HepG2 (cell line): Measurements from ENCODE around the gene NUTF2. TPM values are rescaled to one million over a fixed set of nuclear protein-coding genes. Genes with fewer than 3 reads are reported as not detected.

Experiments
- FOXA3 ChIP-seq: IDR thresholded peaks from 2 replicates; pipeline ENCODE4 v1.6.1; 2016; ENCODE audit warnings: missing genetic modification reagents, missing compliant biosample characterization
- FOXP1 ChIP-seq, 2 experiments: fragments of 450-650 bp in 1 of 2; IDR thresholded peaks; 2 replicates each; pipeline ENCODE4 v1.6.1; 2017 to 2018; ENCODE audit warnings: antibody characterized with exemption in 1 of 2
- GFI1 ChIP-seq: sonication (generic); formaldehyde crosslinking; IDR thresholded peaks from 2 replicates; pipeline ENCODE4 v1.5.0; 2020; ENCODE audit warnings: missing genetic modification reagents, mild to moderate bottlenecking, borderline replicate concordance
- HNF4G ChIP-seq, 2 experiments: sonication (generic) in 1 of 2; formaldehyde crosslinking in 1 of 2; IDR thresholded peaks; 2 replicates each; pipeline versions ENCODE4 v1.4.0 to v1.6.1; 2011 to 2020; ENCODE audit warnings: borderline replicate concordance in 2 of 2, low read depth in 2 of 2, mild to moderate bottlenecking in 2 of 2, low read length in 1 of 2, missing genetic modification reagents in 1 of 2, moderate library complexity in 1 of 2
- MEIS1 ChIP-seq: sonication (generic); formaldehyde crosslinking; IDR thresholded peaks from 2 replicates; pipeline ENCODE4 v1.9.0; 2021; ENCODE audit warnings: mild to moderate bottlenecking, missing genetic modification reagents, moderate library complexity, borderline replicate concordance
- NFKB2 ChIP-seq: sonication (generic); formaldehyde crosslinking; IDR thresholded peaks from 2 replicates; pipeline ENCODE4 v1.4.0; 2020; ENCODE audit warnings: missing genetic modification reagents, borderline replicate concordance
- SAP130 ChIP-seq: IDR thresholded peaks from 2 replicates; pipeline ENCODE4 v1.6.1; 2016; ENCODE audit warnings: low read depth
- SP5 ChIP-seq: IDR thresholded peaks from 2 replicates; pipeline ENCODE4 v1.6.1; 2016; ENCODE audit warnings: low read depth, borderline replicate concordance
- XRCC5 ChIP-seq: fragments of 200-400 bp; formaldehyde crosslinking; optimal IDR thresholded peaks from 2 replicates; pipeline ENCODE3; 2017; ENCODE audit warnings: mild to moderate bottlenecking, low read length
- ZSCAN30 ChIP-seq: sonication (generic); formaldehyde crosslinking; IDR thresholded peaks from 2 replicates; pipeline ENCODE4 v1.5.0; 2020; ENCODE audit warnings: mild to moderate bottlenecking, missing genetic modification reagents
- polyA plus RNA-seq, 8 experiments: library from polyadenylated mRNA; depleted of rRNA in 3 of 8; stranded (reverse) in 7 of 8; unstranded in 1 of 8; fragments of >200 nt; fragmentation: Illumina TruSeq in 4 of 8; extraction: Trizol in 4 of 8; gene quantifications; 2 replicates each; pipeline versions ENCODE4 v1.2.1 to v1.2.3, GENCODE V29; 2011 to 2016; ENCODE audit warnings: low read depth in 4 of 8, missing spikeins in 1 of 8, mixed read lengths in 1 of 8; ENCODE audit not compliant: insufficient read depth in 1 of 8
- total RNA-seq, 5 experiments: library from RNA; depleted of rRNA; stranded (reverse); fragments of >200 nt; fragmentation: Illumina TruSeq; extraction: Trizol; gene quantifications; 2 replicates each; pipeline ENCODE4 v1.2.3, GENCODE V29; 2016; ENCODE audit warnings: low read depth in 1 of 5
- TF ChIP-seq, protein P1 (sequence below): sonication (generic); formaldehyde crosslinking; IDR thresholded peaks from 2 replicates; pipeline ENCODE4 v1.5.0; 2020; ENCODE audit warnings: mild to moderate bottlenecking, missing genetic modification reagents
- TF ChIP-seq, protein P2 (sequence below): sonication (generic); formaldehyde crosslinking; IDR thresholded peaks from 2 replicates; pipeline ENCODE4; 2020; ENCODE audit warnings: missing genetic modification reagents, mild to moderate bottlenecking, borderline replicate concordance

NUTF2 gene
- total and polyA plus RNA-seq, 2 of the 13 experiments (the other 11 are each of a cell fraction or from before 2014, with no cell fraction given) = 168 to 214 TPM

DNA sequence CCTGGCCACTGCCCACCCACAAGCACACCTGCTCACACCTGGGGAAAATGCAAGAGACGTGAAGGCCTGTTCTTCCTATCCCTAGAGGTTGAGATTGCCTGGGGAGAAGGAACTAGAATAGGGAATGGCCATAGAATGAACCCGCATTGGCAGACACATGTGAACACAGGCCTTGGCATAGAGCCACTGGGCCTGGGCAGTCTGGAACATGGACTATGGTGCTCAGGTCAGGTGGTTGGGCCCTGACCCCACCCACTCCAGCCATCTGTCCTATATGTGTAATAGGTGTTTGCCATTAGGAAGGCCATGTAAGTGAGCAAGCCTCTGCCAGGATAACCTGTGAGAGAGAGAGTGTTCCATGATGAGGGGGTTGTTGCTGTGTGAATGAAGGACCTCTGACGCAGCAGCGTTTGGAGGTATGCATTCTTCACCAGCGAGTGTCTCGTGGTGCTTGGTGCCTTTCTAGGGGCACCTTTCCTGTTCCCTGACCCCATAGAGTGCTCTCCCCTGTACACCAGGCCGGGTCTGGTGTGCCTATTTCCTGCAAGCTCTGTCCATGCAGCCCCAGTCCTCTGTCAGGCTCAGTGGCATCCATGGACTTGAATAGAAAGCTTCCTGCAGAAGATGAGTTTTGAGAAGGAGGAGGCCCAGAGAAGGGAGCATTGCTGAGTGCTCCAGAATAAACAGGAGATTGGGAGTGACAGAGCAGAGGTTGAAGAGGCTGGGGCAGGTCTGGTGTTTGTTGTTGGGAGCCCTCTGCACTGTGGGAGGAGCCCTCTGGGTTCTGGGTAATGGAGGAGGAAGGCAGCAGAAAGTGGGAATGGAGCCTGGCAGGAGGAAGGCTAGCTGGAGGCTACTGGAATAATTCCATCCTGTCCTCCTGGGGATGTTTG is 69.3 kb downstream of the NUTF2 start (continued):
- no peak for TF ChIP-seq ZSCAN30 (CRISPR knock-in tag)
- TF ChIP-seq SP5 = peak; percentile 48; the same call in 1 of the 2 replicates
- TF ChIP-seq XRCC5 = peak; percentile 23
- TF ChIP-seq HNF4G (IDR thresholded peaks at IDR 0.05; ENCODE audit: borderline replicate concordance, low read depth, low read length) = 0 out of 2 replicates have a peak, but pooled peaks have one; percentile 11
- TF ChIP-seq HNF4G (CRISPR knock-in tag; IDR thresholded peaks at IDR 0.05; ENCODE audit: borderline replicate concordance, low read depth) = no peak
- TF ChIP-seq NFKB2 (CRISPR knock-in tag) = peak; percentile 54; the same call in 1 of the 2 replicates
- TF ChIP-seq SAP130 (CRISPR knock-in tag) = peak; percentile 29
- TF ChIP-seq, protein P1, sequence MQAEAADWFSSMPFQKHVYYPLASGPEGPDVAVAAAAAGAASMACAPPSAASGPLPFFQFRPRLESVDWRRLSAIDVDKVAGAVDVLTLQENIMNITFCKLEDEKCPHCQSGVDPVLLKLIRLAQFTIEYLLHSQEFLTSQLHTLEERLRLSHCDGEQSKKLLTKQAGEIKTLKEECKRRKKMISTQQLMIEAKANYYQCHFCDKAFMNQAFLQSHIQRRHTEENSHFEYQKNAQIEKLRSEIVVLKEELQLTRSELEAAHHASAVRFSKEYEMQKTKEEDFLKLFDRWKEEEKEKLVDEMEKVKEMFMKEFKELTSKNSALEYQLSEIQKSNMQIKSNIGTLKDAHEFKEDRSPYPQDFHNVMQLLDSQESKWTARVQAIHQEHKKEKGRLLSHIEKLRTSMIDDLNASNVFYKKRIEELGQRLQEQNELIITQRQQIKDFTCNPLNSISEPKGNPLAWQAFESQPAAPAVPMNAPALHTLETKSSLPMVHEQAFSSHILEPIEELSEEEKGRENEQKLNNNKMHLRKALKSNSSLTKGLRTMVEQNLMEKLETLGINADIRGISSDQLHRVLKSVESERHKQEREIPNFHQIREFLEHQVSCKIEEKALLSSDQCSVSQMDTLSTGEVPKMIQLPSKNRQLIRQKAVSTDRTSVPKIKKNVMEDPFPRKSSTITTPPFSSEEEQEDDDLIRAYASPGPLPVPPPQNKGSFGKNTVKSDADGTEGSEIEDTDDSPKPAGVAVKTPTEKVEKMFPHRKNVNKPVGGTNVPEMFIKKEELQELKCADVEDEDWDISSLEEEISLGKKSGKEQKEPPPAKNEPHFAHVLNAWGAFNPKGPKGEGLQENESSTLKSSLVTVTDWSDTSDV = no peak
- TF ChIP-seq MEIS1 = 0 out of 2 replicates have a peak, but pooled peaks have one; percentile 25
- TF ChIP-seq, protein P2, sequence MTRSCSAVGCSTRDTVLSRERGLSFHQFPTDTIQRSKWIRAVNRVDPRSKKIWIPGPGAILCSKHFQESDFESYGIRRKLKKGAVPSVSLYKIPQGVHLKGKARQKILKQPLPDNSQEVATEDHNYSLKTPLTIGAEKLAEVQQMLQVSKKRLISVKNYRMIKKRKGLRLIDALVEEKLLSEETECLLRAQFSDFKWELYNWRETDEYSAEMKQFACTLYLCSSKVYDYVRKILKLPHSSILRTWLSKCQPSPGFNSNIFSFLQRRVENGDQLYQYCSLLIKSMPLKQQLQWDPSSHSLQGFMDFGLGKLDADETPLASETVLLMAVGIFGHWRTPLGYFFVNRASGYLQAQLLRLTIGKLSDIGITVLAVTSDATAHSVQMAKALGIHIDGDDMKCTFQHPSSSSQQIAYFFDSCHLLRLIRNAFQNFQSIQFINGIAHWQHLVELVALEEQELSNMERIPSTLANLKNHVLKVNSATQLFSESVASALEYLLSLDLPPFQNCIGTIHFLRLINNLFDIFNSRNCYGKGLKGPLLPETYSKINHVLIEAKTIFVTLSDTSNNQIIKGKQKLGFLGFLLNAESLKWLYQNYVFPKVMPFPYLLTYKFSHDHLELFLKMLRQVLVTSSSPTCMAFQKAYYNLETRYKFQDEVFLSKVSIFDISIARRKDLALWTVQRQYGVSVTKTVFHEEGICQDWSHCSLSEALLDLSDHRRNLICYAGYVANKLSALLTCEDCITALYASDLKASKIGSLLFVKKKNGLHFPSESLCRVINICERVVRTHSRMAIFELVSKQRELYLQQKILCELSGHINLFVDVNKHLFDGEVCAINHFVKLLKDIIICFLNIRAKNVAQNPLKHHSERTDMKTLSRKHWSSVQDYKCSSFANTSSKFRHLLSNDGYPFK (CRISPR knock-in tag) = peak; percentile 43; the same call in 1 of the 2 replicates
- TF ChIP-seq FOXP1 (IDR thresholded peaks at IDR 0.05) = no peak
- TF ChIP-seq FOXP1 (CRISPR knock-in tag; IDR thresholded peaks at IDR 0.05) = peak; percentile 30; the same call in 1 of the 2 replicates
- TF ChIP-seq GFI1 (CRISPR knock-in tag) = peak; percentile 88
- 0 out of 2 replicates have a peak, but pooled peaks have one; percentile 15 for TF ChIP-seq FOXA3
